GM12878 (cell line): Measurements from ENCODE around the gene KRT14. TPM values are rescaled to one million over a fixed set of nuclear protein-coding genes. Genes with fewer than 3 reads are reported as not detected.
"Not testable (repeated sequence)": the region's sequence is repeated elsewhere in the genome, so short reads cannot be mapped to it uniquely, and the experiment has no call there.

Source experiments
- ATAC-seq: fragments of 200-7000 bp; cut with Tn5 transposase; 3 replicates; pipeline ENCODE4 v1.9.1; 2020; ENCODE audit warnings: mild to moderate bottlenecking, moderate library complexity
- BruUV-seq: library from RNA; stranded (reverse); fragments of 400-500 nt; replicated peaks from 2 replicates; lab custom pipeline; 2021; lab: Mats Ljungman, UMichigan
- CTCF ChIA-PET: fragments of 300-600 bp; sonication (Branson Sonifier 250); formaldehyde crosslinking; extraction: SDS; loops from one replicate; lab custom pipeline; 2021; ENCODE audit warnings: inconsistent platforms; lab: Yijun Ruan, JAX
- POLR2A ChIA-PET: fragments of 350-600 bp; formaldehyde crosslinking; extraction: SDS; loops from one replicate; lab custom pipeline; 2021; ENCODE audit warnings: inconsistent platforms; lab: Charles Lee
- RAD21 ChIA-PET: fragments of 300-600 bp; sonication (Branson Sonifier 250); formaldehyde crosslinking; loops from one replicate; lab custom pipeline; 2023; ENCODE audit warnings: antibody characterized with exemption; ENCODE audit not compliant: unreplicated experiment; lab: Charles Lee
- SMC1A ChIA-PET: fragments of 300-600 bp; sonication (Branson Sonifier 250); formaldehyde crosslinking; loops from one replicate; lab custom pipeline; 2023; ENCODE audit not compliant: unreplicated experiment, uncharacterized antibody; lab: Charles Lee
- DNase-seq: peaks from one replicate; pipeline ENCODE4 v3.0.0-alpha.2; 2011; ENCODE audit warnings: low read depth, low spot score
- FAIRE-seq: peaks from 3 replicates; lab custom pipeline; 2011; peaks lifted over from hg19 to GRCh38; lab: Jason Lieb, UNC
- H2AFZ ChIP-seq: 2 replicates; pipeline ENCODE4 v1.6.0; 2011; ENCODE audit warnings: low read depth, low read length, control low read depth; ENCODE audit not compliant: control insufficient read depth
- H3K27ac ChIP-seq: 2 replicates; pipeline ENCODE4 v1.5.1; 2011; ENCODE audit warnings: control low read depth; ENCODE audit not compliant: control insufficient read depth, insufficient read depth
- H3K27me3 ChIP-seq, 2 experiments: replicated peaks in 1 of 2; 2 replicates each; pipeline versions ENCODE4 v1.6.0 to v1.6.1; 2011; ENCODE audit warnings: low read length in 1 of 2; ENCODE audit not compliant: control insufficient read depth in 2 of 2, insufficient read depth in 2 of 2
- H3K36me3 ChIP-seq, 2 experiments: 2 replicates each; pipeline ENCODE4 v1.5.1; 2011; ENCODE audit warnings: low read length in 1 of 2; ENCODE audit not compliant: control insufficient read depth in 2 of 2, insufficient read depth in 2 of 2
- H3K4me1 ChIP-seq: 2 replicates; pipeline ENCODE4 v1.6.1; 2011; ENCODE audit warnings: mild to moderate bottlenecking, low read length, moderate library complexity, mixed read lengths; ENCODE audit not compliant: control insufficient read depth, insufficient read depth
- H3K4me2 ChIP-seq: 2 replicates; pipeline ENCODE4 v1.6.0; 2011; ENCODE audit warnings: control low read depth; ENCODE audit not compliant: control insufficient read depth, insufficient read depth
- H3K4me3 ChIP-seq: fragments of 200-600 bp; sonication (generic); 2 replicates; pipeline ENCODE4 v1.5.1; 2016
- H3K79me2 ChIP-seq: 2 replicates; pipeline ENCODE4 v1.6.0; 2011; ENCODE audit warnings: low read length; ENCODE audit not compliant: control insufficient read depth, insufficient read depth
- H3K9ac ChIP-seq: 2 replicates; pipeline ENCODE4 v1.8.0; 2011; ENCODE audit warnings: low read length, control low read depth, mixed read lengths; ENCODE audit not compliant: control insufficient read depth, insufficient read depth
- H3K9me3 ChIP-seq: replicated peaks from 3 replicates; pipeline ENCODE4 v1.5.1; 2011; ENCODE audit warnings: mild to moderate bottlenecking, low read length; ENCODE audit not compliant: control insufficient read depth, insufficient read depth
- H4K20me1 ChIP-seq: 2 replicates; pipeline ENCODE4 v1.6.0; 2011; ENCODE audit not compliant: control insufficient read depth, insufficient read depth
- KAT2A ChIP-seq: conservative IDR thresholded peaks from 2 replicates; pipeline ENCODE4 v1.6.1; 2011; ENCODE audit warnings: low read depth, low read length; ENCODE audit not compliant: control insufficient read depth
- NFIC ChIP-seq: IDR thresholded peaks from 2 replicates; pipeline ENCODE4 v1.6.1; 2012; ENCODE audit warnings: low read depth, mild to moderate bottlenecking, inconsistent platforms, low read length, moderate library complexity
- RCOR1 ChIP-seq: conservative IDR thresholded peaks from 2 replicates; pipeline ENCODE4 v1.6.1; 2012; ENCODE audit warnings: low read depth, low read length, improper control_type of control experiment
- RFX5 ChIP-seq: IDR thresholded peaks from 2 replicates; pipeline ENCODE4 v1.6.1; 2011; ENCODE audit warnings: low read depth, low read length, improper control_type of control experiment
- TAF1 ChIP-seq: IDR thresholded peaks from 2 replicates; pipeline ENCODE4 v1.6.1; 2011; ENCODE audit warnings: mild to moderate bottlenecking, low read depth, low read length, borderline replicate concordance
- YY1 ChIP-seq: IDR thresholded peaks from 2 replicates; pipeline ENCODE4 v1.6.1; 2011; ENCODE audit warnings: low read depth, mild to moderate bottlenecking, low read length
- ZSCAN29 ChIP-seq: fragments of 450-650 bp; IDR thresholded peaks from 2 replicates; pipeline ENCODE4 v1.6.1; 2017; ENCODE audit warnings: mild to moderate bottlenecking, moderate library complexity
- WGBS: methylation state at CpG from one replicate; pipeline ENCODE4 v1.1.6; 2016; ENCODE audit warnings: low lambda C conversion rate; ENCODE audit not compliant: insufficient replicate concordance, insufficient coverage; ENCODE audit errors: missing lambda C conversion rate; 5-methylcytosine and 5-hydroxymethylcytosine counted together
- in situ Hi-C: fragments of 300-500 bp; cut with MboI; formaldehyde crosslinking; loops from 9 replicates; pipeline ENCODE4 v1.14.3; 2018; ENCODE audit warnings: mixed read lengths
- intact Hi-C: fragments of 100-400 bp; cut with micrococcal nuclease; formaldehyde crosslinking; loops from one replicate; pipeline ENCODE4 v1.14.2; 2022; ENCODE audit not compliant: unreplicated experiment
- polyA plus RNA-seq, 11 experiments: library from polyadenylated mRNA; depleted of rRNA in 4 of 11; unstranded in 6 of 11; stranded (reverse) in 5 of 11; fragments of >200 nt; fragmentation: Nextera tagmentation in 4 of 11; fragmentation: Illumina TruSeq in 1 of 11; extraction: Ambion mirVana in 4 of 11; extraction: Trizol in 1 of 11; gene quantifications; 1 replicate in 1 of 11; 2 replicates in 10 of 11; pipeline versions ENCODE4 v1.2.1 to v1.2.3, GENCODE V29; 2011 to 2016; ENCODE audit warnings: inconsistent platforms in 2 of 11, missing spikeins in 2 of 11, low read depth in 1 of 11
- total RNA-seq, 4 experiments: library from RNA; depleted of rRNA in 3 of 4; stranded (reverse); fragments of >200 nt in 3 of 4; fragmentation: Illumina TruSeq in 1 of 4; extraction: Trizol in 1 of 4; gene quantifications; 2 replicates each; pipeline versions ENCODE4 v1.2.1 to v1.2.3, GENCODE V29; 2013 to 2021
- TF ChIP-seq, protein P1 (sequence below): IDR thresholded peaks from 2 replicates; pipeline ENCODE4 v1.6.1; 2012; ENCODE audit warnings: mild to moderate bottlenecking, low read depth, low read length

The KRT14 gene
- total and polyA plus RNA-seq, 10 of the 15 experiments (the other 5 are each of a cell fraction or from before 2014, with no cell fraction given) = 1.5 TPM; not detected in 9

DNA sequence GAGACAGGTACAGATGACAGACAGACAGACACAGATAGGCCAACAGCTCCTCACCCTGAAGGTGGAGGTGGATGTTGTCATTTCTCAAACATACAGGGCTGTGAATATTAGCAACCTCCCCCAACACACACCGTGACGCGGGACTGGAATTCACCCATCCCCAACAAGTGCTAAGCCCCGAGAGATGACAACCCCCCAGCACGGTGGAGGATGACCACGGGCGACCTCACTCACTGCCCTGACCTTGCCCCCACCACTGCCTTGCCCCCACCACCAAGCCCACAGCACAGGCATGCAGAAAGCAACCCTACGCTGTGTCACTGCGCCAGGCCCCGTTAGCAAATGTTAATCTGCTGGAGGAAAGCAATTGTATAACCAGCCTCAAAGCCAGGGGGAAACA is 42.6 kb upstream of the KRT14 start:
- ATAC-seq (no peak), FAIRE-seq (no peak), DNase-seq (no peak)
- Histone ChIP-seq H3K4me1 (no peaks in the 10 kb centered on the region), H3K36me3 (no peaks in the 10 kb centered on the region), H3K4me2 (no peak overlapping the region), H3K4me3 (no peak overlapping the region), H3K9me3 (no peaks in the 10 kb centered on the region), H3K27ac (no peak overlapping the region), H3K27me3 (no peaks in the 10 kb centered on the region), H4K20me1 (no peaks in the 10 kb centered on the region), H3K79me2 (no peaks in the 10 kb centered on the region), H2AFZ (no peak overlapping the region), H3K9ac (no peak overlapping the region)
- TF ChIP-seq NFIC (no peak), RCOR1 (no peak), ZSCAN29 (no peak), YY1 (no peak), RFX5 (no peak), TAF1 (no peak), KAT2A (no peak)
- TF ChIP-seq, protein P1, sequence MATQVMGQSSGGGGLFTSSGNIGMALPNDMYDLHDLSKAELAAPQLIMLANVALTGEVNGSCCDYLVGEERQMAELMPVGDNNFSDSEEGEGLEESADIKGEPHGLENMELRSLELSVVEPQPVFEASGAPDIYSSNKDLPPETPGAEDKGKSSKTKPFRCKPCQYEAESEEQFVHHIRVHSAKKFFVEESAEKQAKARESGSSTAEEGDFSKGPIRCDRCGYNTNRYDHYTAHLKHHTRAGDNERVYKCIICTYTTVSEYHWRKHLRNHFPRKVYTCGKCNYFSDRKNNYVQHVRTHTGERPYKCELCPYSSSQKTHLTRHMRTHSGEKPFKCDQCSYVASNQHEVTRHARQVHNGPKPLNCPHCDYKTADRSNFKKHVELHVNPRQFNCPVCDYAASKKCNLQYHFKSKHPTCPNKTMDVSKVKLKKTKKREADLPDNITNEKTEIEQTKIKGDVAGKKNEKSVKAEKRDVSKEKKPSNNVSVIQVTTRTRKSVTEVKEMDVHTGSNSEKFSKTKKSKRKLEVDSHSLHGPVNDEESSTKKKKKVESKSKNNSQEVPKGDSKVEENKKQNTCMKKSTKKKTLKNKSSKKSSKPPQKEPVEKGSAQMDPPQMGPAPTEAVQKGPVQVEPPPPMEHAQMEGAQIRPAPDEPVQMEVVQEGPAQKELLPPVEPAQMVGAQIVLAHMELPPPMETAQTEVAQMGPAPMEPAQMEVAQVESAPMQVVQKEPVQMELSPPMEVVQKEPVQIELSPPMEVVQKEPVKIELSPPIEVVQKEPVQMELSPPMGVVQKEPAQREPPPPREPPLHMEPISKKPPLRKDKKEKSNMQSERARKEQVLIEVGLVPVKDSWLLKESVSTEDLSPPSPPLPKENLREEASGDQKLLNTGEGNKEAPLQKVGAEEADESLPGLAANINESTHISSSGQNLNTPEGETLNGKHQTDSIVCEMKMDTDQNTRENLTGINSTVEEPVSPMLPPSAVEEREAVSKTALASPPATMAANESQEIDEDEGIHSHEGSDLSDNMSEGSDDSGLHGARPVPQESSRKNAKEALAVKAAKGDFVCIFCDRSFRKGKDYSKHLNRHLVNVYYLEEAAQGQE = no peak
- WGBS = 35% methylated on average over 10 of the region's 10 CpGs
- RAD21 ChIA-PET = no interaction called here
- intact Hi-C loops = no loop called here
- CTCF ChIA-PET = interaction anchor here (1.6 kb wide), 1 partner anchor 19 kb away, joined by 3 read pairs; no protein-coding TSS in a partner anchor
- BruUV-seq = no TSS peak
- POLR2A ChIA-PET = no interaction called here
- in situ Hi-C loops = no loop called here
- SMC1A ChIA-PET = interaction anchor here (1.3 kb wide), 1 partner anchor 19 kb away, joined by 6 read pairs; no protein-coding TSS in a partner anchor

DNA sequence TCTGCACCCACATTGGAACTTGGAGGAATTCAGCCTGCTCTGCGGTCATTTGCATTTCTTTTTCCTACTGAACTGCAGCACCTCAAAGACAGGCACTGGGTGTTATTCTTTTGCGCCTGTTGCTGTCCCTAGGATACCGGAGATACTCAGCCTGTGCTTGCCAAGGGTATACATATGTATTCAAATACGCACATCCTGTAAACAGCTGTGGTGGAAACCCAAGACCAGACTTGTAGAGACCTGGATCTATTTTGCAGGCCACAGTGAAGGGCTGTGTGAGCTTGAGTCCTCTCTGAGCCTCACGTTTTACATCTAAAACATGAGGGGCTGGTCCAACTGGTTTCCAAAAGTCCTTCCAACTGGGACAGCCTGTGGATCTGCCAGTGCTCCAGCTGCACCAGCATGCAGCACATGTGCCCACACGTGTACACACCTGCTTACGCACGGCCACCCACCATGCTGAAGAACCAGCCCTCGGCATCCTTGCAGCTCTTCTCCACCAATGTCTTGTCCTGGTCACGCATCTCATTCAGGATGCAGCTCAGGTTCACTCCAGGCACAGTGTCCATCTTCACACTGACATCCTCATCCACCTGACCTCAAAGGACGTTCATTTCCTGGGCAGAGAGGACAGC is 42.0 kb upstream of the KRT14 start:
- H3K4me2 ChIP-seq, FAIRE-seq, H3K27ac ChIP-seq, H3K9me3 ChIP-seq, BruUV-seq, H2AFZ ChIP-seq, RAD21 ChIA-PET, H3K4me1 ChIP-seq, H4K20me1 ChIP-seq, POLR2A ChIA-PET, H3K27me3 ChIP-seq, DNase-seq, ATAC-seq, in situ Hi-C loops, H3K79me2 ChIP-seq, H3K9ac ChIP-seq, H3K4me3 ChIP-seq, intact Hi-C loops, H3K36me3 ChIP-seq: not testable (repeated sequence)
- ChIA-PET SMC1A (interaction anchor here (1.3 kb wide), 1 partner anchor 20 kb away, joined by 6 read pairs; no protein-coding TSS in a partner anchor), CTCF (interaction anchor here (1.6 kb wide), 1 partner anchor 20 kb away, joined by 3 read pairs; no protein-coding TSS in a partner anchor)
- WGBS = 19% methylated on average over 11 of the region's 11 CpGs
